ENCODE results near the gene UPK1A.
"Not testable (repeated sequence)": the region's sequence is repeated elsewhere in the genome, so short reads cannot be mapped to it uniquely, and the experiment has no call there.

UPK1A gene

DNA sequence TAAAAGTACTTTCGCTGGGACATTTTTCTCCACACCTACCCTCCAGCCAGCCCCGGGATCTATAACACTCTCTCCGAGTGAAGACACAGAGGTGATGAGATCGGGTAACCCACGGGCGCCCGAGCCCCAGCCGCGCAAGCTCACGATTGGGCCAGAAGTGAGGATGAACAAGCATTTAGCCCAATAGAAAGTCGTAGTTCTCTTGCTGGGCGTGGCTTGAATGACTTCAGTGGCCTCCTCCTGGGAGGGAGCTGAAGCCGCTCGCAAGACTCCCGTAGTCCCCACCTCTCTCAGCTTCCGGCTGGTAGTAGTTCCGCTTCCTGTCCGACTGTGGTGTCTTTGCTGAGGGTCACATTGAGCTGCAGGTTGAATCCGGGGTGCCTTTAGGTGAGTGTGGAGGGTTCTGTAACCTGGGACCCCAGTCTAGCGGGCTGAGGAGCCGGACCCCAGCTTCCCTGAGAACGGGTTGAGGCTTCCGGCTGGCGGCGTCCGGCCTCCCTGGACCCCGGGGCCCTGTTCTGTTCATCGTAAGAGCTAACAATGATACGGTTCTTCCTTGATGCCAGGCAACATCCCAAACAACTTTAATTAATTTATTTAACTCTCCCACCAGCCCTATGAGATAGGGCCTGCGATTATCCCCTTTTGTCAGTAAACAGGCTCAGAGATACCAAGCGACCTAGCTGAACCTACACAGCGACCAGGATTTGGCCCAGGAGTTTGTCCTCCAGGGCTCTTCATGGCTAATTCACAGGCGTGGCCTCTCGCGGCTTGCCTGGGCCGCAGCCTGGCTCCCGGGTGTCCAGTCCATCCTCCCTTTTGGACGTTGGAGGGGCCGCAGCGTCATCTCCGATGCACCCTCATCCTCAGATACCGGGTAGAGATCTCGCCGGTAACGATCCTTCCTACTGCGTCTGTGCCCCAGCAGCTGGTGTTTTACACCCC lies 18.0 kb upstream of the UPK1A start, which contains the start of gene COX6B1:
Gene COX6B1 (plus strand): TSS at position 307 of the 945 bp plus-strand sequence. CDS start 2,921 bp downstream, outside the sequence.
- DNase-seq (ENCODE audit: low spot score in 2 of 2), result peak; percentile 78 to 90
- H3K27ac Mint-ChIP-seq (ENCODE audit: low read depth), result peak within 1 kb of the TSS; percentile 82
- H3K36me3 Mint-ChIP-seq (ENCODE audit: insufficient read depth), result peaks cover 30% of the 10 kb centered on the region
- ATAC-seq (replicated peaks; ENCODE audit: extremely low read depth, poor library complexity, severe bottlenecking), result peak; percentile 75
- peaks cover 35% of the 10 kb centered on the region for H3K4me1 Mint-ChIP-seq
- no peaks in the 10 kb centered on the region for H3K9me3 Mint-ChIP-seq
- peak within 1 kb of the TSS; percentile 89 for H3K4me3 Mint-ChIP-seq
- no peaks in the 10 kb centered on the region for H3K27me3 Mint-ChIP-seq

DNA sequence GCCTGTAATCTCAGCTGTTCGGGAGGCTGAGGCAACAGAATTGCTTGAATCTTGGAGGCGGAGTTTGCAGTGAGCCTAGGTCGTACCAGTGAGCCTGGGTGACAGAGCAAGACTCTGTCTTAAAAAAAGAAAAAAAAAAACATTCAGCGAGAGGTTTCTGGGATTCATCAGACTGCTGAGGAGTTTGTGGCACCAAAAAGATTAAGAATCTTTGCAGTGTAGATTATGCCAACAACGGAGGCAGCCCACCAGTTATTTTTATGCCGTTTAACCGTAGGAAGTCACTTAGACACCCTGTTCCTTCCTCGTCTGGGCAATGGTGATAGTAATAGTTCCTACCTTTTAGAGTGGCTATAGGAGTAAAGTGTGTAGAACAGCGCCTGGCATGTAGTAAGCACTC lies 15.7 kb upstream of the UPK1A start:
- Mint-ChIP-seq H3K27ac (ENCODE audit: low read depth) (no peak overlapping the region), H3K4me3 (no peak overlapping the region), H3K27me3 (no peaks in the 10 kb centered on the region), H3K36me3 (ENCODE audit: insufficient read depth) (peaks cover 50% of the 10 kb centered on the region), H3K4me1 (peaks cover 22% of the 10 kb centered on the region), H3K9me3 (no peaks in the 10 kb centered on the region)
- ATAC-seq (replicated peaks; ENCODE audit: extremely low read depth, poor library complexity, severe bottlenecking) (no peak), DNase-seq (ENCODE audit: low spot score in 2 of 2) (no peak)

- not testable (repeated sequence) for DNase-seq (ENCODE audit: low spot score in 2 of 2); H3K27ac Mint-ChIP-seq (ENCODE audit: low read depth); H3K27me3 Mint-ChIP-seq; H3K4me3 Mint-ChIP-seq; H3K9me3 Mint-ChIP-seq; ATAC-seq (replicated peaks; ENCODE audit: extremely low read depth, poor library complexity, severe bottlenecking)
- Mint-ChIP-seq H3K36me3 (ENCODE audit: insufficient read depth) (peaks cover 82% of the 10 kb centered on the region), H3K4me1 (peaks cover 17% of the 10 kb centered on the region)
These were observed 11.5 kb upstream of the UPK1A start for GRCh38 chr19:35654828-35655227.

- Mint-ChIP-seq H3K4me1 (peaks cover 17% of the 10 kb centered on the region), H3K9me3 (no peaks in the 10 kb centered on the region), H3K4me3 (no peak overlapping the region), H3K27me3 (no peaks in the 10 kb centered on the region), H3K36me3 (ENCODE audit: insufficient read depth) (peaks cover 87% of the 10 kb centered on the region), H3K27ac (ENCODE audit: low read depth) (no peak overlapping the region)
- DNase-seq (ENCODE audit: low spot score in 2 of 2) (no peak), ATAC-seq (replicated peaks; ENCODE audit: extremely low read depth, poor library complexity, severe bottlenecking) (no peak)
These were observed 10.7 kb upstream of the UPK1A start for GRCh38 chr19:35655600-35655999.

DNA sequence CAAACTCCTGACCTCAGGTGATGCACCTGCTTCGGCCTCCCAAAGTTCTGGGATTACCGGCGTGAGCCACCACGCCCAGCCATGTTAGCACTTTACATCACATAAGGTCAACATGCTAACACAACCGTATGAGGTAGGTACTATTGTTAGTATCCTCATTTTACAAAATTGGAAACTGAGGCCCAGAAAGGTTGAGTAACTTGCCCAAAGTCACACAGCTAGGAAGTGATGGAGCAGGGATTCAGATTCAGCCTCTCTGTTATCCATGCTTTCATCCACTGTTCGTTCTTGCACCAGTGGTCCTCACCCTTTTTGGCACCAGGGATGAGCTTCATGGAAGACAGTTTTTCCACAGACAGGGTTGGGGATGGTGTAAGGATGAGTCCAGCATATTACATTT lies 9.6 kb upstream of the UPK1A start:
- Mint-ChIP-seq H3K27ac (ENCODE audit: low read depth) (no peak overlapping the region), H3K4me1 (peaks cover 12% of the 10 kb centered on the region), H3K4me3 (no peak overlapping the region), H3K36me3 (ENCODE audit: insufficient read depth) (peaks cover 87% of the 10 kb centered on the region), H3K9me3 (no peaks in the 10 kb centered on the region), H3K27me3 (no peaks in the 10 kb centered on the region)
- no peak for DNase-seq (ENCODE audit: low spot score in 2 of 2)
- ATAC-seq (replicated peaks; ENCODE audit: extremely low read depth, poor library complexity, severe bottlenecking), result no peak

- peaks cover 85% of the 10 kb centered on the region for H3K36me3 Mint-ChIP-seq (ENCODE audit: insufficient read depth)
- no peaks in the 10 kb centered on the region for H3K27me3 Mint-ChIP-seq
- no peaks in the 10 kb centered on the region for H3K9me3 Mint-ChIP-seq
- ATAC-seq (replicated peaks; ENCODE audit: extremely low read depth, poor library complexity, severe bottlenecking), result no peak
- H3K27ac Mint-ChIP-seq (ENCODE audit: low read depth), result no peak overlapping the region
- peaks cover 12% of the 10 kb centered on the region for H3K4me1 Mint-ChIP-seq
- H3K4me3 Mint-ChIP-seq, result no peak overlapping the region
- DNase-seq (ENCODE audit: low spot score in 2 of 2), result no peak
These were observed 8.2 kb upstream of the UPK1A start for GRCh38 chr19:35657904-35658700.

DNA sequence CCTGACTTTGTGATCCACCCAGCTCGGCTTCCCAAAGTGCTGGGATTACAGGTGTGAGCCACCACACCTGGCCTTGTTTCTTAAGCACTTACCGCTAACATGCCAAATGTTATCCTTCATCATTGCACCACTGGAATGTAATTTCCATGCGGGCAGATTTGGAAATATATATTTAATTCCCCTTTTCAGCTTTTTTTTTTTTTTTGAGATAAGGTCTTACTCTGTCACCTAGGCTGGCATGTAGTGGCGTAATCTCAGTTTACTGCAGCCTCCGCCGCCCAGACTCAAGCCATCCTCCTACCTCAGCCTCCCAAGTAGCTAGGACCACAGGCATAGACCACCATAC lies 4.3 kb upstream of the UPK1A start:
- H3K27ac Mint-ChIP-seq (ENCODE audit: low read depth), result no peak overlapping the region
- H3K27me3 Mint-ChIP-seq, result no peaks in the 10 kb centered on the region
- H3K36me3 Mint-ChIP-seq (ENCODE audit: insufficient read depth), result peaks cover 58% of the 10 kb centered on the region
- no peak overlapping the region for H3K4me3 Mint-ChIP-seq
- peaks cover 5% of the 10 kb centered on the region for H3K4me1 Mint-ChIP-seq
- DNase-seq (ENCODE audit: low spot score in 2 of 2), result no peak
- H3K9me3 Mint-ChIP-seq, result no peaks in the 10 kb centered on the region
- ATAC-seq (replicated peaks; ENCODE audit: extremely low read depth, poor library complexity, severe bottlenecking), result no peak

DNA sequence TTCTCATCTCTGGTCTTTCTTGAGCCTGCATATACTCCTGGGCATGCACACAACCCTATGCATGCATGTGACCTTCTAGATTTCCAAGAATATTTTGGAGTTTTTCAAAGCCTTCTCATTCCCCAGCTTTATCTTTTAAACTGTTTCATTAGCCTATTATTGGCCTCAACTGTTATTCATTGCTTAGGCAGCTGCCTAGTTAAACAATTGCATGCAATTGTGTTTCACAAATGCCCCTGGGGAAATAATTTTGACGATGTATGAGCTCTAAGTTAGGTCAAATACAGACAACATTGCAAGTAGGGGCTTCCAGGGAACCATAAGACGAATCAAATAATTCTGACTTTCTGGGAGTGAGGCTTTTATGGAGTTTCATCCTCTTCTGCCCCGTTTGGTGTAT lies 2.3 kb upstream of the UPK1A start:
- ATAC-seq (replicated peaks; ENCODE audit: extremely low read depth, poor library complexity, severe bottlenecking) (no peak), DNase-seq (ENCODE audit: low spot score in 2 of 2) (no peak)
- H3K27me3 Mint-ChIP-seq, result no peaks in the 10 kb centered on the region
- H3K9me3 Mint-ChIP-seq, result no peaks in the 10 kb centered on the region
- no peaks in the 10 kb centered on the region for H3K4me1 Mint-ChIP-seq
- no peak overlapping the region for H3K4me3 Mint-ChIP-seq
- H3K36me3 Mint-ChIP-seq (ENCODE audit: insufficient read depth), result peaks cover 41% of the 10 kb centered on the region
- H3K27ac Mint-ChIP-seq (ENCODE audit: low read depth), result no peak overlapping the region

- Mint-ChIP-seq H3K27me3 (peaks cover 9% of the 10 kb centered on the region), H3K4me3 (no peak overlapping the region), H3K9me3 (no peaks in the 10 kb centered on the region), H3K27ac (ENCODE audit: low read depth) (no peak overlapping the region), H3K4me1 (no peaks in the 10 kb centered on the region), H3K36me3 (ENCODE audit: insufficient read depth) (peaks cover 30% of the 10 kb centered on the region)
- ATAC-seq (replicated peaks; ENCODE audit: extremely low read depth, poor library complexity, severe bottlenecking) (no peak), DNase-seq (ENCODE audit: low spot score in 2 of 2) (no peak)
These were observed 1.2 kb upstream of the UPK1A start for GRCh38 chr19:35665157-35665556.

- Mint-ChIP-seq H3K4me3 (no peak overlapping the region), H3K27me3 (peaks cover 13% of the 10 kb centered on the region), H3K27ac (ENCODE audit: low read depth) (no peak overlapping the region), H3K9me3 (no peaks in the 10 kb centered on the region), H3K36me3 (ENCODE audit: insufficient read depth) (peaks cover 27% of the 10 kb centered on the region), H3K4me1 (no peaks in the 10 kb centered on the region)
- DNase-seq (ENCODE audit: low spot score in 2 of 2), result no peak
- no peak for ATAC-seq (replicated peaks; ENCODE audit: extremely low read depth, poor library complexity, severe bottlenecking)
These were observed 713 bp upstream of the UPK1A start for GRCh38 chr19:35665604-35666003.

GRCh38 chr19:35669566-35669965 lies 3.2 kb downstream of the UPK1A start:
- DNase-seq (ENCODE audit: low spot score in 2 of 2), result no peak
- no peak for ATAC-seq (replicated peaks; ENCODE audit: extremely low read depth, poor library complexity, severe bottlenecking)
- Mint-ChIP-seq H3K27ac (ENCODE audit: low read depth) (no peak overlapping the region), H3K9me3 (no peaks in the 10 kb centered on the region), H3K4me3 (no peak overlapping the region), H3K4me1 (peaks cover 13% of the 10 kb centered on the region), H3K36me3 (ENCODE audit: insufficient read depth) (peaks cover 5% of the 10 kb centered on the region), H3K27me3 (peaks cover 41% of the 10 kb centered on the region)

- H3K27me3 Mint-ChIP-seq, result peaks cover 41% of the 10 kb centered on the region
- no peaks in the 10 kb centered on the region for H3K9me3 Mint-ChIP-seq
- DNase-seq (ENCODE audit: low spot score in 2 of 2) (no peak), ATAC-seq (replicated peaks; ENCODE audit: extremely low read depth, poor library complexity, severe bottlenecking) (no peak)
- no peak overlapping the region for H3K27ac Mint-ChIP-seq (ENCODE audit: low read depth)
- H3K36me3 Mint-ChIP-seq (ENCODE audit: insufficient read depth), result peaks cover 5% of the 10 kb centered on the region
- peaks cover 13% of the 10 kb centered on the region for H3K4me1 Mint-ChIP-seq
- H3K4me3 Mint-ChIP-seq, result no peak overlapping the region
These were observed 3.7 kb downstream of the UPK1A start for GRCh38 chr19:35669974-35670373.

DNA sequence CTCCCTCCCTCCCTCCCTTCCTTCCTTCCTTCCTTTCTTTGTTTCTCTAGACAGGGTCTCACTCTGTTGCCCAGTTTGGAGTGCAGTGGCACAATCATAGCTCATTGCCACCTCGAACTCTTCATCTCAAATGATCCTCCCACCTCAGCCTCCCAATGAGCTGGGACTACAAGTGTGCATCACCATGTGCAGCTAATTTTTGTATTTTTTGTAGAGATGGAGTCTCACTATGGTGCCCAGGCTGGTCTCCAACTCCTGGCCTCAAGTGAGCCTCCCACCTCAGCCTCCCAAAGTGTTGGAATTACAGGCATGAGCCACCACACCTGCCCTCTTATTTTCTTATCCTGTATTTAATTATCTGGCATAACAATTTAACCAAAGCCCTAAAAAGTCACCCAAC lies 4.4 kb downstream of the UPK1A start:
- peaks cover 13% of the 10 kb centered on the region for H3K4me1 Mint-ChIP-seq
- peaks cover 44% of the 10 kb centered on the region for H3K27me3 Mint-ChIP-seq
- no peak overlapping the region for H3K4me3 Mint-ChIP-seq
- no peak for DNase-seq (ENCODE audit: low spot score in 2 of 2)
- no peaks in the 10 kb centered on the region for H3K9me3 Mint-ChIP-seq
- H3K27ac Mint-ChIP-seq (ENCODE audit: low read depth), result no peak overlapping the region
- no peak for ATAC-seq (replicated peaks; ENCODE audit: extremely low read depth, poor library complexity, severe bottlenecking)
- peaks cover 2% of the 10 kb centered on the region for H3K36me3 Mint-ChIP-seq (ENCODE audit: insufficient read depth)

Measured in central memory CD8-positive, alpha-beta T cell (primary cell).